ENCODE measurements around the gene ADAM12.

Gene ADAM12

DNA sequence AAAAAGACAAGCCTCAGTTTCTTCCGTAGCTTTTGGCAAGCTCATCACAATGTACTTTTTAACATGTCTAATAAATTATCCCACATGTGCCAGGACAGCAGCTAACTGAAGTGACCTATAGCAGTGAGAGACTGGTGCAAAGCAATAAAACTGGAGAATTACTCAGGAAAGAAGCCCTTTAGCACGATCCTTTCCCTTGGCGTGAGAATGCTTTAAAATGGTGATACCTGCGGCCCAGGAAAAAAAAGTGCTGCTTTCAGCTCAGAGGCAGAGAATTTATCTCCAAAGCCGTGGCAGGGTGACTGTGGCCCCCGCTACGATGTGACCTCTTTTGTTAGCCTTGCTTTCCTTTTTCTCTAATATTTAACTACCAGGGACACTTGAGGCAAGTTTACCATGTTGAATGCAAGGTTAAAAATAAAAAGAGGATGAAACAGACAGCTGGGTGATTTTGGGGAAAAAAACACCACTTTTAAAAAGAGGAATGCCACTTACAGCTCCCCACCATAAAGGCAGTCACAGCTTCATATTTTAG, 307.9 kb downstream of the ADAM12 start:
- no peak overlapping the region for H3K9ac ChIP-seq (ENCODE audit: low read length)
- no peak overlapping the region for H3K23ac ChIP-seq (ENCODE audit: low read length)
- H3K27me3 ChIP-seq (ENCODE audit: insufficient read depth, low read length): no peaks in the 10 kb centered on the region
- H3K79me2 ChIP-seq (ENCODE audit: control insufficient read depth, insufficient read depth, low read length, poor library complexity): no peaks in the 10 kb centered on the region
- H2BK5ac ChIP-seq (ENCODE audit: low read depth, low read length, poor library complexity): no peak overlapping the region
- H2BK12ac ChIP-seq (ENCODE audit: low read length): no peak overlapping the region
- no peak overlapping the region for H4K8ac ChIP-seq (ENCODE audit: low read depth, low read length)
- H2AK5ac ChIP-seq (ENCODE audit: low read length): no peak overlapping the region
- no peak overlapping the region for H3K14ac ChIP-seq (ENCODE audit: low read length)
- WGBS (ENCODE audit: extremely low coverage, insufficient coverage, insufficient read length): no CpG with 5 or more reads among the region's 7 CpGs
- H3K9me3 ChIP-seq (ENCODE audit: insufficient read depth, low read depth, low read length): no peaks in the 10 kb centered on the region
- H3K79me1 ChIP-seq (ENCODE audit: low read length): no peaks in the 10 kb centered on the region
- no peak overlapping the region for H4K91ac ChIP-seq (ENCODE audit: low read depth, low read length)
- H3K4me3 ChIP-seq (ENCODE audit: low read depth, low read length): no peak overlapping the region
- no peak overlapping the region for H3K18ac ChIP-seq (ENCODE audit: low read length)
- no peak overlapping the region for H3K27ac ChIP-seq (ENCODE audit: low read depth, low read length)
- peaks cover 0 to 3% of the 10 kb centered on the region in 2 experiments for H3K4me1 ChIP-seq (ENCODE audit: control insufficient read depth in 1 of 2, insufficient read depth in 2 of 2, low read length in 2 of 2)
- no peak overlapping the region for H3K4me2 ChIP-seq (ENCODE audit: low read length)
- no peaks in the 10 kb centered on the region for H3K36me3 ChIP-seq (ENCODE audit: control insufficient read depth in 1 of 2, insufficient read depth in 2 of 2, low read length in 2 of 2)
- H3K4ac ChIP-seq (ENCODE audit: low read depth, low read length): no peak overlapping the region
- H4K12ac ChIP-seq (ENCODE audit: low read depth, low read length): no peak overlapping the region
- H2AFZ ChIP-seq (ENCODE audit: insufficient read depth, low read length, poor library complexity): no peak overlapping the region
- DNase-seq: no peak
- no peak overlapping the region for H2BK120ac ChIP-seq (ENCODE audit: insufficient read depth, low read length, poor library complexity)

DNA sequence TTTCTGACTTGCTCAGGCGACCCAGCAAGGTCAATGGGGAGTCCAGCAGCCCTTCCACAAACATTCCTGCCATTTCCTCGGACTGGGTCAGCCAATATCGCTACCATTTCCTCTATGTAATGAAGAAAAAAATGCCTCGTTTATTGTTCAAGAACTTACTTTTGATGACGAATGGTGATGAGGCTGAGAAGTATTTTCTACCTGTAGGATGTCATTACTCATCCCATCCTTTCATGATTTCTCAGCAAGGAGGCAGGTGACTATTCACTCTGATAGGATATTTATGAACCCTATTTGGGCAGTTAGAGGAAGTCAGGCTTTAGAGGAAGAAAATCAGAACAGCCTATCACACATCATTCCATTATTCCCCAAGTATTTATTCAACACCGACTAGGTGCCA, 313.3 kb downstream of the ADAM12 start:
- H3K4me3 ChIP-seq (ENCODE audit: low read depth, low read length): no peak overlapping the region
- no peak overlapping the region for H3K4ac ChIP-seq (ENCODE audit: low read depth, low read length)
- H2BK120ac ChIP-seq (ENCODE audit: insufficient read depth, low read length, poor library complexity): no peak overlapping the region
- no peak overlapping the region for H4K12ac ChIP-seq (ENCODE audit: low read depth, low read length)
- no peak overlapping the region for H2BK5ac ChIP-seq (ENCODE audit: low read depth, low read length, poor library complexity)
- no peak overlapping the region for H3K9ac ChIP-seq (ENCODE audit: low read length)
- H2AFZ ChIP-seq (ENCODE audit: insufficient read depth, low read length, poor library complexity): no peak overlapping the region
- H3K27ac ChIP-seq (ENCODE audit: low read depth, low read length): no peak overlapping the region
- no CpG with 5 or more reads among the region's 6 CpGs for WGBS (ENCODE audit: extremely low coverage, insufficient coverage, insufficient read length)
- DNase-seq: peak; percentile 47 to 66
- H3K79me1 ChIP-seq (ENCODE audit: low read length): no peaks in the 10 kb centered on the region
- H3K4me1 ChIP-seq (ENCODE audit: control insufficient read depth in 1 of 2, insufficient read depth in 2 of 2, low read length in 2 of 2): no peaks in the 10 kb centered on the region
- no peak overlapping the region for H3K18ac ChIP-seq (ENCODE audit: low read length)
- H4K8ac ChIP-seq (ENCODE audit: low read depth, low read length): no peak overlapping the region
- H3K14ac ChIP-seq (ENCODE audit: low read length): no peak overlapping the region
- H2AK5ac ChIP-seq (ENCODE audit: low read length): no peak overlapping the region
- H3K79me2 ChIP-seq (ENCODE audit: control insufficient read depth, insufficient read depth, low read length, poor library complexity): no peaks in the 10 kb centered on the region
- no peak overlapping the region for H3K4me2 ChIP-seq (ENCODE audit: low read length)
- no peaks in the 10 kb centered on the region for H3K36me3 ChIP-seq (ENCODE audit: control insufficient read depth in 1 of 2, insufficient read depth in 2 of 2, low read length in 2 of 2)
- H3K27me3 ChIP-seq (ENCODE audit: insufficient read depth, low read length): no peaks in the 10 kb centered on the region
- no peaks in the 10 kb centered on the region for H3K9me3 ChIP-seq (ENCODE audit: insufficient read depth, low read depth, low read length)
- no peak overlapping the region for H2BK12ac ChIP-seq (ENCODE audit: low read length)
- H3K23ac ChIP-seq (ENCODE audit: low read length): no peak overlapping the region
- no peak overlapping the region for H4K91ac ChIP-seq (ENCODE audit: low read depth, low read length)

DNA sequence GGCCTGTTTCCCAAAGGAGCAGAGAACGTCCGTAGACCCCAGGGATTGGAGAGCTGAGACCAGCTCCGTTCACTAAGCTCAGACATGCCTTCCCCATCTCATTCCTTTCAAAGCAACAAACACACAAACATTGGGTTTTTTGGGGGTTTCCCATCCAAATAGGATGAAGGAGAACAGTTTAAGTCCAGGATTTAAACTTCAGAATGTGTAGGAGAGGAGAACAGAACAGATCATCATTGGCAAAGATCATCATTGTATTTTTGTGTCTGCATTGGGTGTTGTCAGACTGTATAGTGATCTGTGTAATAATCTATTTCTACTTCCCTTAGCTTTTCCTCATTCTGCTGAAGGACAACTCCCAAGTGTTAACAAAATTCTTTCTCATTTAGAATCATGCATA, 314.0 kb downstream of the ADAM12 start:
- no peak overlapping the region for H3K4me2 ChIP-seq (ENCODE audit: low read length)
- H4K91ac ChIP-seq (ENCODE audit: low read depth, low read length): no peak overlapping the region
- H4K8ac ChIP-seq (ENCODE audit: low read depth, low read length): no peak overlapping the region
- H2BK120ac ChIP-seq (ENCODE audit: insufficient read depth, low read length, poor library complexity): no peak overlapping the region
- no peak overlapping the region for H3K4ac ChIP-seq (ENCODE audit: low read depth, low read length)
- H2AK5ac ChIP-seq (ENCODE audit: low read length): no peak overlapping the region
- H4K12ac ChIP-seq (ENCODE audit: low read depth, low read length): no peak overlapping the region
- no peak overlapping the region for H3K9ac ChIP-seq (ENCODE audit: low read length)
- DNase-seq: no peak
- H2BK12ac ChIP-seq (ENCODE audit: low read length): no peak overlapping the region
- H3K14ac ChIP-seq (ENCODE audit: low read length): no peak overlapping the region
- no peak overlapping the region for H3K27ac ChIP-seq (ENCODE audit: low read depth, low read length)
- no peak overlapping the region for H3K23ac ChIP-seq (ENCODE audit: low read length)
- no peak overlapping the region for H3K4me3 ChIP-seq (ENCODE audit: low read depth, low read length)
- no peak overlapping the region for H3K18ac ChIP-seq (ENCODE audit: low read length)
- no peak overlapping the region for H2BK5ac ChIP-seq (ENCODE audit: low read depth, low read length, poor library complexity)
- H3K9me3 ChIP-seq (ENCODE audit: insufficient read depth, low read depth, low read length): no peaks in the 10 kb centered on the region
- H3K27me3 ChIP-seq (ENCODE audit: insufficient read depth, low read length): no peaks in the 10 kb centered on the region
- no CpG with 5 or more reads among the region's 3 CpGs for WGBS (ENCODE audit: extremely low coverage, insufficient coverage, insufficient read length)
- peaks cover 0 to 3% of the 10 kb centered on the region in 2 experiments for H3K36me3 ChIP-seq (ENCODE audit: control insufficient read depth in 1 of 2, insufficient read depth in 2 of 2, low read length in 2 of 2)
- H3K4me1 ChIP-seq (ENCODE audit: control insufficient read depth in 1 of 2, insufficient read depth in 2 of 2, low read length in 2 of 2): no peaks in the 10 kb centered on the region
- no peak overlapping the region for H2AFZ ChIP-seq (ENCODE audit: insufficient read depth, low read length, poor library complexity)
- no peaks in the 10 kb centered on the region for H3K79me2 ChIP-seq (ENCODE audit: control insufficient read depth, insufficient read depth, low read length, poor library complexity)
- no peaks in the 10 kb centered on the region for H3K79me1 ChIP-seq (ENCODE audit: low read length)

- Histone ChIP-seq H3K79me2 (ENCODE audit: control insufficient read depth, insufficient read depth, low read length, poor library complexity) (no peaks in the 10 kb centered on the region), H3K14ac (ENCODE audit: low read length) (no peak overlapping the region), H4K91ac (ENCODE audit: low read depth, low read length) (no peak overlapping the region), H2BK12ac (ENCODE audit: low read length) (no peak overlapping the region), H2BK5ac (ENCODE audit: low read depth, low read length, poor library complexity) (no peak overlapping the region), H3K23ac (ENCODE audit: low read length) (no peak overlapping the region), H2AFZ (ENCODE audit: insufficient read depth, low read length, poor library complexity) (no peak overlapping the region), H2AK5ac (ENCODE audit: low read length) (no peak overlapping the region), H3K27me3 (ENCODE audit: insufficient read depth, low read length) (no peaks in the 10 kb centered on the region), H3K4ac (ENCODE audit: low read depth, low read length) (no peak overlapping the region), H3K9me3 (ENCODE audit: insufficient read depth, low read depth, low read length) (no peaks in the 10 kb centered on the region), H3K4me2 (ENCODE audit: low read length) (no peak overlapping the region), H3K4me3 (ENCODE audit: low read depth, low read length) (no peak overlapping the region), H3K79me1 (ENCODE audit: low read length) (no peaks in the 10 kb centered on the region), H3K18ac (ENCODE audit: low read length) (no peak overlapping the region), H3K36me3 (ENCODE audit: control insufficient read depth in 1 of 2, insufficient read depth in 2 of 2, low read length in 2 of 2) (peaks cover 0 to 3% of the 10 kb centered on the region in 2 experiments), H3K27ac (ENCODE audit: low read depth, low read length) (no peak overlapping the region), H3K9ac (ENCODE audit: low read length) (no peak overlapping the region), H4K8ac (ENCODE audit: low read depth, low read length) (no peak overlapping the region), H2BK120ac (ENCODE audit: insufficient read depth, low read length, poor library complexity) (no peak overlapping the region), H3K4me1 (ENCODE audit: control insufficient read depth in 1 of 2, insufficient read depth in 2 of 2, low read length in 2 of 2) (no peaks in the 10 kb centered on the region), H4K12ac (ENCODE audit: low read depth, low read length) (no peak overlapping the region)
- no CpG with 5 or more reads among the region's 1 CpG for WGBS (ENCODE audit: extremely low coverage, insufficient coverage, insufficient read length)
- peak in 1 of 2 donors; percentile 30 for DNase-seq
Measured at GRCh38 chr10:126073606-126074005, 314.7 kb downstream of the ADAM12 start.

All from trophoblast cell (in vitro differentiated cells and primary cell).